ENCODE results near the gene EPC2.

The EPC2 gene

DNA sequence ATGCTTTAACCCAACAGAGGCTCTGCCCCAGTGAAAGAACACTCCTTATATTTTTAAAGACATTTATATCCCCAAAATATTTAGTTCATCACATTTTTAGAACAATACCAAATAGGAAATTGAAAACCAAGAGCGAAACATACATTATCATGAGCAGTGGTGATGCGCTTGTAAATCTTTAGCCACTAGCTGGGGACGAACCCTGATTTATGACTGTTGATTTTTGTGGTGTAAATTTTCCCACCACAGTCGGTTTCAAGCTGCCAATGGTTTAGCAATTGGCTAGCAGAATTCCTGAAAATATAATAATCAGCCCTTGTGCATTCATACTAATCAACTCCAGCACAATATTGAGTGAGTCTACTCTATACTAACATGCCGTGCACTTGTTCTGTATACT, 27.3 kb upstream of the EPC2 start:
- TF ChIP-seq, protein P1, sequence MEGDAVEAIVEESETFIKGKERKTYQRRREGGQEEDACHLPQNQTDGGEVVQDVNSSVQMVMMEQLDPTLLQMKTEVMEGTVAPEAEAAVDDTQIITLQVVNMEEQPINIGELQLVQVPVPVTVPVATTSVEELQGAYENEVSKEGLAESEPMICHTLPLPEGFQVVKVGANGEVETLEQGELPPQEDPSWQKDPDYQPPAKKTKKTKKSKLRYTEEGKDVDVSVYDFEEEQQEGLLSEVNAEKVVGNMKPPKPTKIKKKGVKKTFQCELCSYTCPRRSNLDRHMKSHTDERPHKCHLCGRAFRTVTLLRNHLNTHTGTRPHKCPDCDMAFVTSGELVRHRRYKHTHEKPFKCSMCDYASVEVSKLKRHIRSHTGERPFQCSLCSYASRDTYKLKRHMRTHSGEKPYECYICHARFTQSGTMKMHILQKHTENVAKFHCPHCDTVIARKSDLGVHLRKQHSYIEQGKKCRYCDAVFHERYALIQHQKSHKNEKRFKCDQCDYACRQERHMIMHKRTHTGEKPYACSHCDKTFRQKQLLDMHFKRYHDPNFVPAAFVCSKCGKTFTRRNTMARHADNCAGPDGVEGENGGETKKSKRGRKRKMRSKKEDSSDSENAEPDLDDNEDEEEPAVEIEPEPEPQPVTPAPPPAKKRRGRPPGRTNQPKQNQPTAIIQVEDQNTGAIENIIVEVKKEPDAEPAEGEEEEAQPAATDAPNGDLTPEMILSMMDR (IDR thresholded peaks at IDR 0.05; ENCODE audit: low read depth, low read length), result no peak
- no peak overlapping the region for H3K4me3 ChIP-seq (ENCODE audit: low read depth, low read length)
- no peak for DNase-seq (ENCODE audit: low read depth, low spot score)
- in situ Hi-C loops (cut with HindIII; ENCODE audit: low sequenced_read_pairs), result no loop called here

DNA sequence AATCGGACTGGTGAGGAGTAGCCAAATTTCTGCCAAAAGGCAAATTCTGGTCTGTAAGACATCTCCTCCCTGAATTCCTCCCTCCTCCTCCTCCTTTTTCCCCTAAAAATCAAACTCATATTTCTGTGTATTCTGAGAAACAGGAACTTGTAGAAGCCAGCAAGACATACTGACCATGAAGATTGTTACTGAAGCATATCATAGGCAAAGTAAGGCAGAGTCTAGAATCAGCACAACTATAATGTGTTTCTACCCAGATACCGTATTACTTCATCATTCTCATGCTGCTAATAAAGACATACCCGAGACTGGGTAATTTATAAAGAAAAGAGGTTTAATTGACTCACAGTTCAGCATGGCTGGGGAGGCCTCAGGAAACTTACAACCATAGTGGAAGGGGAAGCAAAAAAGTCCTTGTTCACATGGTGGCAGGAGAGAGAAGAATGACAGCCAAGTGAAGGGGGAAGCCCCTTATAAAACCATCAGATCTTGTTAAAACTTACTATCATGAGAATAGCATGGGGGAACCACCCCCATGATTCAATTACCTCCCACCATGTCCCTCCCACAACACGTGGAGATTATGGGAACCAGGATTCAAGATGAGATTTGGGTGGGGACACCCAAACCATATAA, 24.9 kb upstream of the EPC2 start:
- no peak overlapping the region for H3K4me3 ChIP-seq (ENCODE audit: low read depth, low read length)
- DNase-seq (ENCODE audit: low read depth, low spot score), result no peak
- in situ Hi-C loops (cut with HindIII; ENCODE audit: low sequenced_read_pairs), result no loop called here
- TF ChIP-seq, protein P1 (IDR thresholded peaks at IDR 0.05; ENCODE audit: low read depth, low read length), result no peak

DNA sequence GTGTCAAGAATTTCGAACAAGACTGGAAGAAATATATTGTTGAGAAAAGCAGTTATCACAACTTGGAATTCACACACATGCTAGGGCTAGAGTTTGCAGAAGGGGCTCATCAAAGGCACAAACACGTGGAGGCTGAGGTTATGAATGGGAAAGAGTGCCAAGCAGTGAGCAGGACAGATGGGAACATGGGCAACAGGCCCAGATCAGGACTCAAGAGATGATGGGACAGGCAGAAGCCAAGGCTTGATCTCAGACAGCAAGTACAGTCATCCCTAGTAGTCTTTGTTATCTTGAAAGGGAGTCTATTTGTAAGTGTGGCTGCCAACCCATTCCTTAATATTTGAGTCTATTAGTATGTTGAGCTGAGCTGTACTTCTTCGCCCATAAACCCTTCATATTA, 22.2 kb upstream of the EPC2 start:
- TF ChIP-seq, protein P1 (IDR thresholded peaks at IDR 0.05; ENCODE audit: low read depth, low read length), result no peak
- no peak for DNase-seq (ENCODE audit: low read depth, low spot score)
- no peak overlapping the region for H3K4me3 ChIP-seq (ENCODE audit: low read depth, low read length)
- in situ Hi-C loops (cut with HindIII; ENCODE audit: low sequenced_read_pairs), result no loop called here

DNA sequence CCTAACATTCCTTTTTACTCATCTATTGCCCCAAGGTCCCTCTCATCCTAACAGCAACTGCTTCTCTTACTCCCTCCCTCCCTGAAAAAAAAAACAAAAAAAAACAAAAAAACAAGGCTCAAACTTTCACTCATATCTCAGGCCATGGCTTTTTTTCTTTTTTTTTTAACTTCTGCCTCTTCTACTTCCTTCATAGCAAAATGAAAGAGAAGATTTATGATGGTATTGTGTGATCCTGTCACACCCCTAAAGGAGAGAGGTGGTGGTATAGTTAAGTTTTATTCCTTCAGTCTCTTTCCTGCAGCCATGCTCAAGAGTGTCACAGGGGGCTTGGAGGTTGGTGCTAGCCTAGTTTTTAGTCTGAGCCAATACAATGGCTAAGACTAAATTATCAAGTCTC, 21.5 kb upstream of the EPC2 start:
- in situ Hi-C loops (cut with HindIII; ENCODE audit: low sequenced_read_pairs), result no loop called here
- TF ChIP-seq, protein P1 (IDR thresholded peaks at IDR 0.05; ENCODE audit: low read depth, low read length), result no peak
- no peak for DNase-seq (ENCODE audit: low read depth, low spot score)
- no peak overlapping the region for H3K4me3 ChIP-seq (ENCODE audit: low read depth, low read length)

DNA sequence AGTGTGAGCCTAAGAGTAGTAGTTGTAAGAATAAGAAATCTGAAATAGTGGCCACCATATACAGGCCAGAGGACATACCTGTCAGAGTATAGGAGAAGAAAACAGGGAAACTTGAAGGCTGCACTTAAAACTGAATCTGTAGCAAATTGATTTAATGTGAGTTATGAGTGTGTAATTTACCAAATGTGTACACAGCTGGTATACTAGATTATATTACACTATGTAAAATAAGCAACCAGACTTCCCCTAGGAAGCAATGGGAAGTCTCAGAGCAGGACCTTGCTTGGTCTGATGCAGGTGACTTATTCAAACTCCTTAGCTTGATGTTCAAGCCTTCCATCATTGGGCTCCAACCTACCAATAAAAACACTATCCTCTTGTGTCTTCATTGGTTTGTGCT, 17.3 kb upstream of the EPC2 start:
- TF ChIP-seq, protein P1 (IDR thresholded peaks at IDR 0.05; ENCODE audit: low read depth, low read length), result no peak
- in situ Hi-C loops (cut with HindIII; ENCODE audit: low sequenced_read_pairs), result no loop called here
- no peak overlapping the region for H3K4me3 ChIP-seq (ENCODE audit: low read depth, low read length)
- DNase-seq (ENCODE audit: low read depth, low spot score), result no peak

DNA sequence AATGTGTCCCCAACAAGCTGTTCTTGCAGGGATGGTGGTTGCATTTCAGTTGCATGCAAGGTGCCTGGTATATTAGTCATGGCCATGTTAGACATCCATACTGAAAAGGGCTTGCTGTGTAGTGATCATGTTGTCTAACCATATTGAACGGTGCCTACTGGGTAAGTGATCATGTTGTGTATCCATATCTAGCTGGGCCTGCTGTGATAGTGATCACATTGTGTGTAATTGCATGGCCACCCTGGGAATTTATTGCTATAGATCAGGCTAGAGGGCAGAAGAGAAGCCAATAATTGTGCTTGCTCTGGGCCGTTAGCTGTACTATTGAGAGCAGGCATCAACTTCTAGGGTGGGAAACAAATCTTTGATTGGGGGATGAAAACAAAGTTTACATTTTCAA, 9.8 kb upstream of the EPC2 start:
- DNase-seq (ENCODE audit: low read depth, low spot score), result no peak
- TF ChIP-seq, protein P1 (IDR thresholded peaks at IDR 0.05; ENCODE audit: low read depth, low read length), result no peak
- in situ Hi-C loops (cut with HindIII; ENCODE audit: low sequenced_read_pairs), result no loop called here
- H3K4me3 ChIP-seq (ENCODE audit: low read depth, low read length), result no peak overlapping the region

DNA sequence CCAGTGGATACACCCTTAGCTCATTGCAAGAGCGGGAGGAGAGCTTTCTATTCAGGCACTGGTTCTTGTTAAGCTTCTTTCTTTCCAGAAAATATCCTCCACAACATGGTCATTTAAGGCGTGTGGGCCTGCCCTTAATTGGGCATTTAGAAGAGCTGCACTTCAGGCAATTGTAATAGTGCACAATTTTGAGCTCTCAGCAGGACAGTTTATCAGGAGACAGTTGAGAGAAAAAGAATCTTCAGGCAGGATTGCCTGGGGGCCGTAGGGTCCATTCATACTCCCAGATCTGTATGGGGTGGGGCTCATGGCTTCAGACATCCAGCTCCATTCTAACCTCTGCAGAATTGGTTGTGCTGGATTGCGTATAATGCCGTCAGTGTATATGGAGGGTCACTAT, 6.0 kb upstream of the EPC2 start:
- H3K4me3 ChIP-seq (ENCODE audit: low read depth, low read length), result no peak overlapping the region
- in situ Hi-C loops (cut with HindIII; ENCODE audit: low sequenced_read_pairs), result no loop called here
- TF ChIP-seq, protein P1 (IDR thresholded peaks at IDR 0.05; ENCODE audit: low read depth, low read length), result no peak
- DNase-seq (ENCODE audit: low read depth, low spot score), result no peak
